GM21528 (cell line): ENCODE results near the gene SMIM10L2A.
"Not testable (repeated sequence)": the region's sequence is repeated elsewhere in the genome, so short reads cannot be mapped to it uniquely, and the experiment has no call there.

Experiments
- ATAC-seq: cut with Tn5 transposase; IDR thresholded peaks from one replicate; pipeline ENCODE4 v1.9.1; 2021; ENCODE audit warnings: mild to moderate bottlenecking, moderate library complexity; ENCODE audit not compliant: unreplicated experiment, low FRiP score

SMIM10L2A gene

DNA sequence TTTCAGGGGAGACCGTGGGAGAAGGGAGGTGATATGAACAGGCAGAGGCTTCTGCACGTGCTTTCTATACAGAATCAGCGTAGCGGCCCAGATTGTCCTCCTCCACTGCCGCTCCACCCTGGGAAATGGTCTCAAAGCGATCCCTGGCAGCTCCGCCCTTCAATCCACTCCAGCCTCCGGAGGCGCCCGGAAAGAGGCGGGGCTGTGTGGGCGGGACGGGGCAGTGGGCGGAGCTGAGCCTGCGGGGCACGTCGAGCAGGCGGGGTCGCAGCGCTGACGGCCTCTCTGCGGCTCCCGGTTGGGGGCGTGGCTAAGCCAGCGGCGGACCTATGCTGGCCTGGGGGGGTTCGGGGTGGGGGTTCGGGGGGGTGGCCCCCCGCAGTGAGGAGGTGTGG is 210 bp upstream of the SMIM10L2A start:
- ATAC-seq, result peak; percentile 91

DNA sequence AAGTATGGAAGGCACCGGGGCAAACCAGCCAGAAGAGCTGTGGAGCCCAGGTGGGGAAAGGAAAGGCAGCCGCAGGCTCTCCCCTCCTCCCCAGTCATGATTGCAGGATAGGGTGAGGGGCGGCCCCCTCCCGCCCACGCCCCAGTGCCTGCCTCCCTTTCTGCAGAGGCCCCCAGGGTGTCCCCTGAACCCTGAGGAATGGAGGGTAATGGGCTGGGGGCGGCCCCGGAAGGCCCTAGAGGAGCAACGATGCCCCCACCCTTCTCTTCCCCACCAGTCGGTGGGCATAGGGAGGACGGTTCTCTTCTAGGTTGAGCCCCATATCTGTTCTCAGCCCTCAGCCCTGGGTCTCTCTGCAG is 1.0 kb downstream of the SMIM10L2A start:
- ATAC-seq, result not testable (repeated sequence)

DNA sequence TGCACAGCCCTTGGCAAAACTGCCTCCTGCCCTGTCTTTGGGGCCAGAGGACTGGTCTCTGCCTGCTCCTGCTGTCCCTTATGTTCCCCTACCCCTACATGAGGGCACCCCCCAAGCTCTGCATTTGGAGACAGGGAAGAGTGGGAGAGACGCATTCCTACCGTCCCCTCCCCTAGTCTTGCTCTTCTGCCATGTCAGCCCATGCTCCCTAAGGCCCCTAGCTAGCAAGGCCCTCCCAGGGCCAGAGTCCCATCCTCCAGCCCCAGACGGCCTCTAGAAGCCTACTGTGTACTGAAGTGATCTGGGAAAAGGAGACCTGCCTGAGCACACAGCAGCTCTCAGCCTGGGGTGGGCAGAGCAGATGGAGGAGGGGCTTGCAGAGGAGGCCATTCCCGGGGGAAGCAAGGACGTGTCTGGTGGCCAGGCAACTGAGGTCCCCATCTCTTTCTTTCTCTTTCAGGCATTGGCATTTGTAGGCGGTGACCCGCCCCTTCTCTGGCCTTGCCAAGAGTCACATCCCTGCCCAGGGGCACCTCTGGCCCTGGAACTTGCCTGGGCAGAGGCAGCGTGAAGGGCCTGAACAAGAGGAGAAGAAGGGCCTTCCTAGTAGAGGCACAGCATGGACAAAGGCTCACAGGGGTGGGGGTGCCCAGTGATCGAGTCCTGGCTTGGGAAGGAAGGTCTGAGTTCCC is 1.6 kb downstream of the SMIM10L2A start:
- ATAC-seq, result not testable (repeated sequence)

DNA sequence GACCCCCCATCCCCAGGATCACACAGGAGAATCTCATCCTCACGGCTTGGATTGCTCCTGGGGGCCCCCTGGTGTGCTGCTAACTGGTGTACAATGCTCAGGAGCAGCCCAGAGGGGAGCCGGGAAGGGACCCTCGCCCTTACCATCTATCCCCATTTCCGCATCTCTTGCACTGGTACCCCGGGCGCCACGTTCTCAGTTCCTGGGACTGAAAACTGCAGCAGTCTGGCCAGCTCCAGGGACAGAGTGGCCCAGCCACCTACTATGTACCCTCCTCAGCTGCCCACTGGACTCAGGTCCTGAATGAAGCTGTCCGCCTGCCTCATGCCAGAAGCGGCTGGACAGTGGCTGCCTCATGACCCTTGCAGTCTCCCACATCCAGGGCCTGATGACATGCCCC is 2.7 kb downstream of the SMIM10L2A start:
- no peak for ATAC-seq

DNA sequence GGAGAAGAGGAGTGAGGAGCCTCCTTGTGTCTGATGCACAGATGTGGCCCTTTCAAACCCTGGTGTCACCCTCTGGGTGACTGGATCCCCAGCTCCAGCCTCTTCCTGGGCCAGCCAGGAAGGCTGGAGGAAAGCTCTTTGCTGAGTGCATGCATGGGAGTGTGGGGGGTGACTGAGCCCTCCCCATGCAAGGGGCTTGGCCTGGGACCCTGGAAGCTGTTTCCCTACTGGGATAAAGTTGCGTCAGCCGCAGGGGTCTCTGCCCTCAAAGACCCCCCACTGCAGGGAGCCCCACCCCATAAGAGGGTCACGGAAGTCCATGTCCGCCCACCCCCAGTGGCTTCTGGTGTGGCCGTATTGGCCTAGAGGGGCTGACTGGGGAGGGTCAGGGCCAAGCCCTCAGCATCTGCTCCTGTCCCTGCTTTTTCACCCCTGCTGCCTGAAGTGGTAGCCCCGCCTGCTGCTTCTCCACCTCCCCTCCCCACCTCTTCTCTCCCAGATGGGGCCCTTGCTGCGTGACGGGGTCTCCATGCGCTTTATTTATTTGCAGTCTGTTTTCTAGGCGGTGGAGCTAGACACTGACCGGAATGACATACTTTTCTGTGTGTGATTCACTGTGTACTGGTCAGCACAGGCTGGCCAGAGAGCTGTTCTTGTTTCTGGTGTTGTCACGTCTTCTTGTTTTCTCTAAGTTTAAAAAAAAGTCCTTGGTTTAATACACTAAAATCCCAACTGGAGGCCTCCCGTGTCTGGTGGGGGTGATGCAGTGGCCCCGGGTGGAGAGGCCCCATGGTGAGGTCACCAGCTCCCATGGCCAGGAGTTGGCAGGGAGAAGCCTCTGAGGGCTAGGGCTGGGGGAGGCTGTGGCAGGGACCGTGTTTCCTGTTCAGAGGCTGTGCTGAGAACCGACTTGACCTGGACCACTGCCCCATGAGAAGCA is 3.6 kb downstream of the SMIM10L2A start:
- no peak for ATAC-seq

DNA sequence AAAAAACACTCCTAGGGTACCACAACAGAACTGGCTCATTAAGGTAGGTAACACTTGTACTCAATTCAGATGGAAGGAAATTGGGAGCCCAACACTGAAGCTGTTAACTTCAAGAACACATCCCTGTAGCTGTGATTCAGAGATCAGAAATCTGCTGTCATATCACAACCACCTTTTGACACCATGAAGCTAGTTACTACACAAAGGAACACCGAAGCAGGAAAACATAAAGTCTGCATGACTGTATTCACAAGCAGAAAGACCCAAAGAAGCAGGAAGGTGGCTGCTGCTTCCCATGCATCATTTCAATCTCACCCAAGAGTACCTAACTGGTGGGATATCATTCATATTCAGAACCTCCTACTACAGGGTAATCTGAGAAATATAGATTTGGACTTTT is 7.7 kb downstream of the SMIM10L2A start:
- ATAC-seq, result no peak

DNA sequence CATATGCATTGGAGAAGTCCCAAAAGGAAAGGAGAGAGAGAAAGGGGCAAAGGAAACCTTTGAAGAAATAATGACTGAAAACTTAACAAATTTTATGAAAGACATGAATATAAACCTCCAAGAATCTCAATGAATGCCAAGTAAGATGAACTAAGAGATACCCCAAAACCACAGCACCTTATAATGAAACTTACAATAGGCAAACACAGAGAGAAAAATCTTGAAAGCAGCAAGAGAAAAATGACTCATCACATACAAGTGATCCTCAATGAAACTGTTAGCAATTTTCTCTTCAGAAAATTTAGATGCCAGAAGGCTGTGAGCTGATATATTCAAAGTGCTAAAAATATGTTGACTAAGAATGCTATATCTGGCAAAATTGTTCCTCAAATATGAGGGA is 10.1 kb downstream of the SMIM10L2A start:
- no peak for ATAC-seq

DNA sequence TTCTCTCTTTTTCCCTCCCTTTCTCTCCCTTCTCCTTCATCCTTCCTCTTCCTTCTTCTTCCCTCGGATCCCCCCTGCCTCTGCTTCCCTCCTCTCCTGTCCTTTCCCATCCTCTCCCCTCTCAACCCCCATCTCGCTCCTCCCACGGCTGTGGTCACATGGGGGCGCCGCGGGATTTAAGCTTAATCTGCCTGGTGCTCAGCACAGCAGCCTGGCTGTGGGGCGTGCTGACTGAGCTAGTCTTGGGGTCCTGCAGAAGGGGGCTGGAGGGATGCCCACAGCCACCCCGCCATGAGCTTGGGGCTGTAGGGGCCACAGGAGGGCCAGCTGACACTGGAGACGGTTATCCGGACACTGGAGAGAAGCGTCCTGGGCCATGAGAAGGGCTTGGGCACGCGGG is 10.7 kb downstream of the SMIM10L2A start:
- ATAC-seq, result no peak

DNA sequence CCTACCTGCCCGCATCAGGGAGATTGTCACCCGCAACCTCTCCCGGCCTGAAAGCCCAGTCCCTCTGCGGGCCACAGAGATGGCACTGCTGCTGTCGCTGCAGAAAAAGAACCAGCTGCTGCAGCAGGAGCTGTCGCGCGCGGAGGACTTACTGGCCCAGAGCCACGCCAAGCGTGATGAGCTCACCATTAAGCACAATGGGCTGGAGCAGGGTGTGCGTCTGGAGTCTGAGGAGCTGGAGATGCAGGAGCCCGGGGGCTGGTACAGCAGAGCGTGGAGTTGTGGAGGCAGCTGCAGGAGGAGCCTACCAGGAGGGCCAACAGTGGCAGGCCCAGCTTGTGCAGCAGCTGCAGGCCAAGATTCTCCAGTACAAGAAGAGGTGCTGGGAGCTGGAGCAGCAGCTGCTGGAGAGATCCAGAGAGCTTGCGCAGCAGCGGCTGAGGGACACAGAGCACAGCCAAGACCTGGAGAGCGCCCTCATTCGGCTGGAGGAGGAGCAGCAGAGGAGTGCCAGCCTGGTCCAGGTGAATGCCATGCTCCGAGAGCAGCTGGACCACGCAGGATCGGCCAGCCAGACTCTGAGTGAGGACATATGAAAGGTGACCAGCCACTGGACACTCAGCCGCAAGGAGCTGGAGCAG is 11.3 kb downstream of the SMIM10L2A start:
- no peak for ATAC-seq

DNA sequence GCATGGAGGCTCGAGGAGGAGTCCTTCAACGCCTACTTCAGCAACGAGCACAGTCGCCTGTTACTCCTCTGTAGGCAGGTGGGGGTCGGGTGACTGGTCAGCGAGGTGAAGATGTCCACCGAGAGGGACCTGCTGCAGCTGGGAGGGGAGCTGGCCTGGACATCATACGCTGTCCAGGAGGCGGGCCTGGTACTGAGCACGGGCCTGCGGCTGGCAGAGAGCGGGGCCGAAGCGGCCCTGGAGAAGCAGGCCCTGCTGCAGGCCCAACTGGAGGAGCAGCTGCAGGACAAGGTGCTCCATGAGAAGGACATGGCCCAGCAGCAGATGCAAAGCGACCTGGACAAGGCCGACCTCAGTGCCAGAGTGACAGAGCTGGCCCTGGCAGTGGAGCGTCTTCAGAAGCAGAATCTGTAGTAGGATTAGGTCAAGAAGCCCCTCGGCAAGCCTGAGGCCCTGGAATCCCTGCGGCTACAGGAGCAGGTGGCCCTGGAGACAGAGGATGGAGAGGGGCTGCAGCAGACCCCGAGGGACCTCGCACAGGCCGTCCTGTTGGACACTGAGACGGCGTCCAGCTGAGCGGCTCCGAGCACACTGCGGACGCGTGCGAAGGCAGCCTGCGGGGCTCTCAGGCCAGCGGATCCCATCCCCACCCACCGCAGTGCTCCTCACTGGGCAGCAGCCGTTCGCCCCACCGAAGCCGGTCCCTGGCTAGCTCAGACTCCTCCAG is 11.9 kb downstream of the SMIM10L2A start:
- ATAC-seq, result no peak

DNA sequence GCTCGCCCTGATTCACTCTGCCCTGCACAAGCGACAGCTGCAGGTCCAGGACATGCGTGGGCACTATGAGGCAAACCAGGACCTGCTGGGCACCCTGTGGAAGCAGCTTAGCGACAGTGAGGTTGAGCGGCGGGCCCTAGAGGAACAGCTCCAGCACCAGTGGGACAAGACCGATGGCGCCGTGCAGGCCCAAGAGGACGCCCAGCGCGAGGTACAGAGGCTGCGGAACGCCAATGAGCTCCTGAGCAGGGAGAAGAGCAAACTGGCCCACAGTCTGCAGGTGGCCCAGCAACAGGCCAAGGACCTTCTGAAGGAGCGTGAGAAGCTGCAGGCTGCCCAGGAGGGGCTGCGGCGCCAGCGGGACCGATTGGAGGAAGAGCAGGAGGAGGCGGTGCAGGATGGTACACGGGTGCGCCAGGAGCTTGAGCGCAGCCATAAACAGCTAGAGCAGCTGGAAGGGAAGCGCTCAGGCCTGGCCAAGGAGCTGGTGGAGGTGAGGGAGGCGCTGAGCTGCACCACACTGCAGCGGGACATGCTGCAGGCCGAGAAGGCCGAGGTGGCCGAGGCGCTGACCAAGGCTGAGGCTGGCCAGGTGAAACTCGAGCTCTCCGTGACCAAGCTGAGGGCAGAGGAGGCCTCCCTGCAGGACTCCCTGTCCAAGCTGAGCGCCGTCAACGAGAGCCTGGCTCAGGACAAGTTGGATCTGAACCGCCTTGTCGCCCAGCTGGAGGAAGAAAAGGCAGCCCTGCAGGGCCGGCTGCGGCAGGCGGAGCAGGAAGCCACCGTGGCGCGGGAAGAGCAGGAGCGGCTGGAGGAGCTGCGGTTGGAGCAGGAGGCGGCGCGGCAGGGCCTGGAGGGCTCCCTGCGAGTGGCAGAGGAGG is 12.8 kb downstream of the SMIM10L2A start:
- ATAC-seq, result no peak

DNA sequence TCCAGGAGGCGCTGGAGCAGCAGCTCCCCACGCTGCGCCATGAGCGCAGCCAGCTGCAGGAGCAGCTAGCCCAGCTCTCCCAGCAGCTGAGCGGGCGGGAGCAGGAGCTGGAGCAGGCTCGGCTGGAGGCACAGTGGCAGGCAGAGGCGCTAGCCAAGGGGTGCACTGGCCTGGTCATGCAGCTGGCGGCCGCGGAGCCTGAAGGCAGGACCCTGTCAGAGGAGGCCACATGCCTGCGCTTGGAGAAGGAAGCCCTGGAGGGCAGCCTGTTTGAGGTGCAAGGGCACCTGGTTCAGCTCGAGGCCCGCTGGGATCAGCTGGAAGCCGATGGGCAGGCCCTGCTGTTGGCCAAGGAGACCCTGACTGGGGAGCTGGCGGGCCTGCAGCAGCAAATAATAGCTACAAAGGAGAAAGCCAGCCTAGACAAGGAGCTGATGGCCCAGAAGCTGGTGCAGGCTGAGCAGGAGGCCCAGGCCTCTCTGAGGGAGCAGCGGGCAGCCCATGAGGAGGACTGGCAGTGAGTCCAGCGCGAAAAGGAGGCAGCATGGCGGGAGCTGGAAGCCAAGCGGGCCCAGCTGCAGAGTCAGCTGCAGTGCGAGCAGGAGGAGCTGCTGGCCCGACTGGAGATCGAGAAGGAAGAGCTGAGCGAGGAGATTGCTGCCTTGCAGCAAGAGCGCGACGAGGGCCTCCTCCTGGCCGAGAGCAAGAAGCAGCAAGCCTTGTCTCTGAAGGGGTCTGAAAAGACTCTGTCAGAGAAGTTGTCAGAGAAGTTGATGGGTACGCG is 13.6 kb downstream of the SMIM10L2A start:
- ATAC-seq, result no peak

DNA sequence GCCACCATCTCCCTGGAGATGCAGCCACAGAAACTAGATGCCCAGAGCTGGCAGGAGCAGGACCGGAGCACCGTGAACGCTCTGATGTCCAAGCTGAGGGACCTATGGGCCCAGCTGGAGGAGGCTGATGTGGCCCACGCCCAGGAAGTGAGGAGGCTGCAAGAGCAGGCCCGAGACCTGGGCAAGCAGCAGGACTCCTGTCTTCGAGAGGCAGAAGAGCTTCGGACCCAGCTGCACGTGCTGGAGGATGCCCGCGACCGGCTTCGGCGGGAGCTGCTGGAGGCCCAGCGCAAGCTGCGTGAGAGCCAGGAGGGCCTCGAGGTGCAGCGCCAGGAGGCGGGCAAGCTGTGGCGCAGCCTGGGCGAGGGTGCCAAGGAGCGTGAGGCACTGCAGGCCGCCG is 14.2 kb downstream of the SMIM10L2A start:
- no peak for ATAC-seq

DNA sequence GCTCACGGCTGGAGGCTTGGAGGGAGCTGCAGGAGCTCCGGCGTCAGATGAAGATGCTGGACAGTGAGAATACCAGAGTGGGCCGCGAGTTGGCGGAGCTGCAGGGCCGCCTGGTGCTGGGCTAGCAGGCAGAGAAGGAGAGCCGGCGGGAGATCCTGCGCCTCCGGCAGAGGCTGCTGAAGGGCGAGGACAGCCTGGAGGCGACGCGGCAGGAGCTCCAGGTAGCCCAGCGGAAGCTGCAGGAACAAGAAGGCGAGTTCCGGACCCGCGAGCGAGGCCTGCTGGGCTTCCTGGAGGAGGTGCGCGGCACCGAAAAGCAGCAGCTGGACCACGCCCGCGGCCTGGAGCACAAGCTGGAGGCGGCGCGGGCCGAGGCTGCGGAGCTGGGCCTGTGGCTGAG is 14.7 kb downstream of the SMIM10L2A start:
- no peak for ATAC-seq

DNA sequence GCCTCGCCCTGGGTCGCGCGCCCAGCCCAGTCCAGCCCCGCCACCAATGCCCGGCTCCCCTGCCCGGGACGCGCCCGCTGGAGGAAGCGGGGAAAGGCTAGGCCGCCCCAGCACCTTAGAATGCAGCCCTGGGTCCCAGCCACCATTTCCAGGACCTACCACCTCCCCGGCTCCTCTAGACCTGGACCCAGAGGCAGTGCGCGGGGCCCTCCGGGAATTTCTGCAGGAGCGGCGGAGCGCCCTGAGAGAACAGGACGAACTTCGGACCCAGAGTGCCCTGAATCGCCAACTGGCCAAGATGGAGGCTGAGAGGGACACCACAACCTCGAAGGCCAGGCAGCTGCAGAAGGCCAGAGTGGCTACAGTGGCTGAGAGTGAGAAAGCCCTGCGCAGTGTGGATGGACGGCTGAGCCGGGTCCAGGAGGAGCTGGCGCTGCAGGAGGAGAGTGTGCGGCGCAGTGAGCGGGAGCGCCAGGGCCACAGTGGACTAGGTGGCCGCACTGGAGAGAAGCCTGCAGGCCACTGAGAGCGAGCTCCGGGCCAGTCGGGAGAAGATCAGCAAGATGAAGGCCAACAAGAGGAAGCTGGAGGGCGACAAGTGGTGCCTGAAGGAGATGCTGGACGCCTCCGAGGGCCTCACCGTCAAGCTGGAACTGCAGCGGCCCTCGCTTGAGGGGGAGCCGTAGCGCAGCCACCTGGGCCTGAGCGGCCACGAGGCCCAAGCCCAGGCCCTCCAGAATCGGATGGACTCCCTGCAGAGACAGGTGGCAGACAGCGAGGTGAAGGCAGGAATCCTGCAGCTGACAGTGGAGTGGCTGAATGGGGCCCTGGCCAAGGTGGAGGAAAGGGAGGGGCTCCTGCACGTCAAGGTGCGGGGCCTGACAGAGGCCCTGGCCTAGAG is 15.5 kb downstream of the SMIM10L2A start:
- ATAC-seq, result no peak

DNA sequence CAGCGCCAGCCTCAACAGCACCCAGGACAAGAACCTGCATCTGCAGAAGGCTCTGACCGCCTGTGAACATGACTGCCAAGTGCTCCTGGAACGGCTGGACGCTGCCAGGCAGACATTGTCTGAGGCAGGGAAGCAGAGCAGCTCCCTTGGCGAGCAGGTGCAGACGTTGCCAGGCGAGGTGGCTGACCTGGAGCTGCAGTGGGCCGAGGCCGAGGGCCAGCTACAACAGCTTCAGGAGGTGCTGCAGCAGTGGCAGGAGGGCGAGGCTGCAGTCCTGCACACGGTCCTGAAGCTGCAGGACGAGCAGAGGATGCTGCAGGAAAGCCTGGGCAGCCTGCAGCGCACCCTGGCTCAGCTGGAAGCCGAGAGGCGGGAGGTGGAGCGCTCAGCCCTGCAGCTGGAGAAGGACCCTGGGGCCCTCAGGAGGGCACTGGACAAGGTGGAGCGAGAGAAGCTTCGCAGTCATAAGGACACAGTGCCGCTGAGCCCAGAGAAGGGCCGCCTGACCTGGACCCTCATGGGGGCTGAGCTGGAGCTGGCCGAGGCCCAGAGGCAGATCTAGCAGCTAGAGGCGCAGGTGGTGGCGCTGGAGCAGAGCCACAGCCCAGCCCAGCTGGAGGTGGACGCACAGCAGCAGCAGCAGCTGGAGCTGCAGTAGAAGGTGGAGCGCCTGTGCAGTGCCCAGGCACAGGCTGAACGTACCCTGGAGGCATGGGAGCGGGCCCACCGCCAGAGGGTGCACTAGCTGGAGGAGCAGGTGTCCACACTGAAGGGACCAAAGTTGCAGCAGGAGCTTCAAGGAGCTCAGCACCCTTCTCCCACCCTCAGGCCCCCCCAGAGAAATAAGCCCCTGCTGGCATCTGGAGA is 16.4 kb downstream of the SMIM10L2A start:
- ATAC-seq, result no peak

DNA sequence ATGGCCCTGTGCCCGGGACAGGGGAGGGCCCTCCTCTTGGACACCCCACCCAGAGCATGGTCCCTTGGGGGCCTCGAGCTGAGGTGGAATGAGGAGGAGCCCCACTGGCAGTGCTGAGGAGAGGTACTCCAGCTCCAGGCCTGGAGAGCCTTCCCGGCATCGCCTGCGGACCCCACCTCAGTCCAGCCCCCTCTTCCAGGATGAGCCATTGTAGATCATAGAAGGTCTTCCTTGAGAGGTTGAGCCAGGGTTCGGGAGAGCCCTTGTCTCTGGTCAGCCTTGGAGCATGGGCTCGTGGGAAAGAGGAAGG is 16.9 kb downstream of the SMIM10L2A start:
- no peak for ATAC-seq
